HG02884 (cell line): ENCODE results near the gene ATL2.
"Not testable (repeated sequence)": the region's sequence is repeated elsewhere in the genome, so short reads cannot be mapped to it uniquely, and the experiment has no call there.

Experiments used
- ATAC-seq: cut with Tn5 transposase; IDR thresholded peaks from one replicate; pipeline ENCODE4 v1.9.1; 2021; ENCODE audit warnings: mild to moderate bottlenecking, moderate library complexity; ENCODE audit not compliant: unreplicated experiment

The ATL2 gene

GRCh38 chr2:38394041-38394440, 17.0 kb upstream of the ATL2 start:
- no peak for ATAC-seq

DNA sequence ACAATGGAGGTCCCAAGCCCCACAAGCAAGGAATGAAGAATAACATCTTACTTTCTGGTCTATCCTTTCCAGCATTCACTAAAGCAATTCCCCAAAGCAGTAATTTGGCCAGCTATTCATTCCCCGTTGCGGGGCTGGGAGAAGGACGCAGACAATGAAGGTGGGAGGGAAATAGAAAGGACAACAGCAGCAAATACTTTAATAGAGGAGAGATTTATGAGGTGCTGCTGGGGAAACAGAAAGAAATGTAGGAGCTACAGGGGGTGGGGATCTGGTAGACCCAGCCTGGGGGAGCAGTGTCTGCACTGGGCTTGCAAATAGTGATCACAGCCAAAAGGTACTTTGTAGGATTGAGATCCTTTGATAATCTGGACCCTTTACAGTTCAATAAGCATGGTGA, 13.9 kb upstream of the ATL2 start:
- ATAC-seq: no peak

- ATAC-seq: no peak
These were observed 10.8 kb upstream of the ATL2 start for GRCh38 chr2:38387887-38388286.

DNA sequence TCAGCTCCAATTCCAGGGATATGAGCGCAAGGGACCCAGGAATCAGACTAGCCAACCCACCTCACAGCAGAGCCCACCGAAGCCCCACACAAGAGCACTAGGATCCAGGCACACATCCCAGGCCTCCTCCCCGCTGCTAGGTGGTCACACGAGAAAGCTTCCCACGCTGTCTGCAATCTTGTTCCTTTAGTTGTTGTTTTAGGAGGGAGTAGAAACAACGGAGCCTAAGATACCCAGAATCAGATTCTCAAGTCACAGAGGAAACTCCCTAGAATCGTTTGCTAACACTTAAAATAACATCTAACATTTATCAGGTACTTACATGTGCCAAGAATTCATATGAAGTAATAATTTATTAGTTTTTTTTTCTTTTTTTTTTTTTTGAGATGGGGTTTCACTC, 9.7 kb upstream of the ATL2 start:
- no peak for ATAC-seq

DNA sequence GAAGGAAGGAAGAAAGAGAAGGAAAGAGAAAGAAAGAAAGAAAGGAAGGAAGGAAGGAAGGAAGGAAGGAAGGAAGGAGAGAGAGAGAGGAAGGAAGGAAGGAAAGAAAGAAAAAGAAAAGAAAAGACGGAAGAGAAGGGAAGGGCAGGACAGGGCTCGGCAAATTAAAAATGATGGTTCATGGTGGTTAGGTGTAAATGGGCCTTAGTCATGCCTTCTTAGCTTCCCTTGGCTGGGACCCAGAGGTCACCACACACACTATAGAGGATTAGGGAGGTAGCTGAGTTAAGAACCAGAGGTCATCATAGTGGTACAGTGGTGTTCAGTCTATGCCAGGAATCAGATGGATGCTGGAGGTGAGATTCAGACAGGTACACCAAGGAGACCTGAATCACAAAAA, 9.3 kb upstream of the ATL2 start:
- no peak for ATAC-seq

GRCh38 chr2:38384338-38384737, 7.3 kb upstream of the ATL2 start:
- ATAC-seq: no peak

- ATAC-seq: not testable (repeated sequence)
These were observed 6.7 kb upstream of the ATL2 start for GRCh38 chr2:38383741-38384140.

GRCh38 chr2:38381381-38382143, 4.5 kb upstream of the ATL2 start:
- no peak for ATAC-seq

- ATAC-seq: no peak
These were observed 3.5 kb upstream of the ATL2 start for GRCh38 chr2:38380397-38381130.

- ATAC-seq: peak; percentile 66
These were observed 575 bp downstream of the ATL2 start for GRCh38 chr2:38376346-38377049.

GRCh38 chr2:38375696-38376345, 1.3 kb downstream of the ATL2 start:
- no peak for ATAC-seq

GRCh38 chr2:38374984-38375383, 2.1 kb downstream of the ATL2 start:
- ATAC-seq: no peak

DNA sequence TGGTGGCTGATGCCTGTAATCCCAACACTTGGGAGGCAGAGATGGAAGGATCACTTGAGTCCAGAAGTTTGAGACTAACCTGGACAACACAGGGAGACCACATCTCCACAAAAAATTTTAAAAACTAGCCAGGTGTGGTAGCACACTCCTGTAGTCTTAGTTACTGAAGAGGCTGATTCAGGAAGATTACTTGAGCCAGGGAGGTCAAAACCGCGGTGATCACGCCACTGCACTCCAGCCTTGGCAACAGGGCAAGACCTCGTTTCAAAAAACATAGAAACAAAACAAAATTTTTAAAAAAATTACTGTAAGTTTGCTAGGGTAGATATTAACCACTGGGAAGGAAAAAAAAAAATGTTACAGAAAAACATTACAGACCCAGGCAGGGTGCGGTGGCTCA, 5.8 kb downstream of the ATL2 start:
- ATAC-seq: no peak

- ATAC-seq: no peak
These were observed 6.4 kb downstream of the ATL2 start for GRCh38 chr2:38370664-38371063.

DNA sequence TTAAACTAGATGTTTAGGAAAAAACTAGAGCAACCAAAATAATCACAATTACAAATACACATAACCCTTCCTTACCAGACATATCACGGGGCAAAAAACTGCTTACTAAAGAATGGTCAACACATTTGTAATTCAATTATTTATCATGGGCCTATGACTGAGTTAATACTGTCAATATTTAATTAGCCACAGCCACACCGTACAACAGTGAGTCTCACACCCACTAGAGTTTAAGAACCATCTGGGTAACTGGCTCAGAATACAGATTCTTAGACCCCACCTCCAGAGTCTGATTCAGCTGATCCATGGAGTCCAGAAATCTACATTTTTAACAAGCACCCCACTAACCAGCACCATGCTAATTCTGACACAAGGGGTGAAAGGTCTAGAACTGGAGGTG, 14.8 kb downstream of the ATL2 start:
- ATAC-seq: no peak

DNA sequence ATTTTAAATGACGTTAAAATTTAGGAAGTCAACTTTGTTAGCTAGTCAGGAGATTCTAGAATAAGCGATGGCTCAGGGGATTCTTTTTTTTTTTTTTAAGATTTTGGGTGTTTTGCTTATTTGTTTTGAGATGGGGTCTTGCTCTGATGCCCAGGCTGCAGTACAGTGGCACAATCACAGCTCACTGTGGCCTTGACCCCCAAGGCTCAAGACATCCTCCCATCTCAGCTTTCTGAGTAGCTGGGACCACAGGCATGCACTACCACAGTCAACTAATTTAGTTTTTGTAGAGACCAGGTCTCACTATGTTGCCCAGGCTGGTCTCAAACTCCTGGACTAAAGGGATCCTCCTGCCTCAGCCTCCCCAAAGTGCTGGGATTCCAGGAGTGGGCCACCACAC, 16.9 kb downstream of the ATL2 start:
- ATAC-seq: no peak

GRCh38 chr2:38353402-38353801, 23.7 kb downstream of the ATL2 start:
- no peak for ATAC-seq

- no peak for ATAC-seq
These were observed 24.7 kb downstream of the ATL2 start for GRCh38 chr2:38352336-38352735.

DNA sequence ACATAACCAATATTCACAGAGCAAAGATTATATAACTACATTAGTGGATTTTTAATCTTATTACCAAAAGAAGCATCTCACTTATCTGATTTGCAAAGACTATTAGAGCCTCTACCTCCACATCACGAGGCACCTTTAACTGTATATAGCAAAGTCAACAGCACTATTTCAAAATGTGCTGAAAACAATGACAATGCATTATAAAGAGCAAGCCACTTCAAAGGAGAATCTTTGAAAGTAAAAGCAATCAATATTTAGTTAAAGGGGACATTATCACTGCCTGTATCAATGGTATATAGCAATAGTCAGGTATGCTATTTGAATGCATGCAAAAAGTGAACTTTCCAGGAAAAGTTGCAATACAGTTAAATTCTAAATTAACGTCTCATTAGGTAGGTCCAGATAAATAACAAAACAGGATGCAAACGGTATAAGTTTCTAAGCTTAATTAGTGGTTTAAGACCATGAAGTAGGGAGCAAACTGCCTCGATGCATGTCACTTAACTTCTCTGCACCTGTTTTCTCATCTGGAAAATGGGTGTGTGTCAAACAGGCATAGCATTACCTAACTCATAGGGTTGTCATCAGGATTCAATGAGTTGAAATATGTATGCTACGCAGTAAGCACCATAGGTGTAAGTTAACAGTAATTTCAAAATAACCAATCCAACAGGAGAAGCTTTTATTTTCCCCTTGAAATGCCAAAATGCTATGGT, 31.6 kb downstream of the ATL2 start:
- ATAC-seq: no peak

DNA sequence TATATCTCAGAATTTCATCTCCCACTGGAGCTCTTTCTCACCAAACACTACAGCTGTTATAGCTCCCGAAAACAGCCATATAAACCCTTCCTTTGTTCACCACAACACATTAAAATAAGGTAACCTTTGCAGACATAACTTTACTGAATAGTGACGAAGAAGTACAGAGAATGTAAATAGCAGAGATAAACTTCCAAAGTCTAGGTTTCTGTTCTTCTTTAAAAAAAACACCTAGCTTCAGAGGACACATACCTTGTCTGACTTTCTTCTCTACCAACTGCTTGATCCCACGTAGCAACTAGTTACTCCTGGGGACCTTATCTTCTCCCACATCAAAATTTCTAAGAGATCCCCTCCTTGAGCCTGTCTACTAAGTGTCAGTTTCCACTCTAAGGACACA, 32.3 kb downstream of the ATL2 start:
- no peak for ATAC-seq

- no peak for ATAC-seq
These were observed 33.9 kb downstream of the ATL2 start for GRCh38 chr2:38343212-38343611.
